ENCODE results near the gene ATP8B1.

The ATP8B1 gene

GRCh38 chr18:57819119-57819518 is 16.0 kb upstream of the ATP8B1 start:
- DNase-seq (ENCODE audit: low read depth), result no peak

GRCh38 chr18:57816208-57816954 is 13.3 kb upstream of the ATP8B1 start:
- DNase-seq (ENCODE audit: low read depth), result no peak

GRCh38 chr18:57814555-57814954 is 11.4 kb upstream of the ATP8B1 start:
- DNase-seq (ENCODE audit: low read depth), result no peak

- DNase-seq (ENCODE audit: low read depth), result peak; percentile 94
Observed at GRCh38 chr18:57813245-57813644, 10.1 kb upstream of the ATP8B1 start.

- no peak for DNase-seq (ENCODE audit: low read depth)
Observed at GRCh38 chr18:57812126-57812477, 9.0 kb upstream of the ATP8B1 start.

GRCh38 chr18:57811477-57812125 is 8.5 kb upstream of the ATP8B1 start:
- no peak for DNase-seq (ENCODE audit: low read depth)

- no peak for DNase-seq (ENCODE audit: low read depth)
Observed at GRCh38 chr18:57809190-57809589, 6.1 kb upstream of the ATP8B1 start.

- DNase-seq (ENCODE audit: low read depth), result peak; percentile 58
Observed at GRCh38 chr18:57807336-57808117, 4.4 kb upstream of the ATP8B1 start.

- peak; percentile 76 for DNase-seq (ENCODE audit: low read depth)
Observed at GRCh38 chr18:57806978-57807285, 3.8 kb upstream of the ATP8B1 start.

- DNase-seq (ENCODE audit: low read depth), result no peak
Observed at GRCh38 chr18:57806201-57806977, 3.3 kb upstream of the ATP8B1 start.

- no peak for DNase-seq (ENCODE audit: low read depth)
Observed at GRCh38 chr18:57805117-57805516, 2.0 kb upstream of the ATP8B1 start.

- no peak for DNase-seq (ENCODE audit: low read depth)
Observed at GRCh38 chr18:57804557-57804956, 1.4 kb upstream of the ATP8B1 start.

- no peak for DNase-seq (ENCODE audit: low read depth)
Observed at GRCh38 chr18:57802213-57803102, 657 bp downstream of the ATP8B1 start.

GRCh38 chr18:57801761-57802212 is 1.3 kb downstream of the ATP8B1 start:
- no peak for DNase-seq (ENCODE audit: low read depth)

GRCh38 chr18:57801325-57801724 is 1.8 kb downstream of the ATP8B1 start:
- DNase-seq (ENCODE audit: low read depth), result no peak

GRCh38 chr18:57798713-57799373 is 4.3 kb downstream of the ATP8B1 start:
- DNase-seq (ENCODE audit: low read depth), result no peak

- no peak for DNase-seq (ENCODE audit: low read depth)
Observed at GRCh38 chr18:57797209-57797651, 5.9 kb downstream of the ATP8B1 start.

- DNase-seq (ENCODE audit: low read depth), result no peak
Observed at GRCh38 chr18:57794951-57795728, 8.0 kb downstream of the ATP8B1 start.

GRCh38 chr18:57793302-57793986 is 9.7 kb downstream of the ATP8B1 start:
- no peak for DNase-seq (ENCODE audit: low read depth)

Measured in HS-5 (cell line).